H54 (cell line): Measurements from ENCODE around the gene AK9.

Experiments used
- DNase-seq: peaks from one replicate; pipeline ENCODE4 v3.0.0; 2011; ENCODE audit warnings: low spot score, mixed read lengths; ENCODE audit not compliant: insufficient read length
- FAIRE-seq: peaks from 3 replicates; lab custom pipeline; 2011; peaks lifted over from hg19 to GRCh38; lab: Jason Lieb, UNC
- POLR2A ChIP-seq: IDR thresholded peaks from 2 replicates; pipeline ENCODE4 v1.6.1; 2011; ENCODE audit warnings: low read depth, mild to moderate bottlenecking, low read length

AK9 gene

GRCh38 chr6:109498936-109499335, 192.1 kb downstream of the AK9 start:
- FAIRE-seq (no peak), DNase-seq (no peak)
- no peak for TF ChIP-seq POLR2A

- no peak for FAIRE-seq
Observed at GRCh38 chr6:109498052-109498451, 192.9 kb downstream of the AK9 start.

GRCh38 chr6:109496036-109496772, 194.8 kb downstream of the AK9 start:
- DNase-seq (no peak), FAIRE-seq (no peak)
- no peak for TF ChIP-seq POLR2A

More at GRCh38 chr6:109498052-109498451, 192.9 kb downstream of the AK9 start:
- no peak for TF ChIP-seq POLR2A
- DNase-seq = no peak

- DNase-seq (no peak), FAIRE-seq (no peak)
- no peak for TF ChIP-seq POLR2A
Observed at GRCh38 chr6:109493865-109494264, 197.1 kb downstream of the AK9 start.

GRCh38 chr6:109491207-109491938, 199.6 kb downstream of the AK9 start:
- DNase-seq = no peak
- FAIRE-seq = no peak
- TF ChIP-seq POLR2A = no peak

GRCh38 chr6:109490713-109491112, 200.3 kb downstream of the AK9 start:
- TF ChIP-seq POLR2A = no peak
- FAIRE-seq (no peak), DNase-seq (no peak)

GRCh38 chr6:109488001-109488400, 203.0 kb downstream of the AK9 start:
- FAIRE-seq (no peak), DNase-seq (no peak)
- TF ChIP-seq POLR2A = no peak

GRCh38 chr6:109486068-109486467, 204.9 kb downstream of the AK9 start:
- no peak for TF ChIP-seq POLR2A
- no peak for DNase-seq
- FAIRE-seq = no peak

GRCh38 chr6:109485266-109485935, 205.6 kb downstream of the AK9 start:
- DNase-seq (no peak), FAIRE-seq (no peak)
- no peak for TF ChIP-seq POLR2A

GRCh38 chr6:109484122-109484521, 206.9 kb downstream of the AK9 start:
- TF ChIP-seq POLR2A = no peak
- DNase-seq (no peak), FAIRE-seq (no peak)

GRCh38 chr6:109483735-109484057, 207.3 kb downstream of the AK9 start:
- DNase-seq (no peak), FAIRE-seq (no peak)
- TF ChIP-seq POLR2A = no peak

- TF ChIP-seq POLR2A = peak; percentile 68
- DNase-seq (peak; percentile 70), FAIRE-seq (no peak)
Observed at GRCh38 chr6:109482905-109483734, 207.9 kb downstream of the AK9 start, which contains the start of gene ZBTB24. TSS of gene ZBTB24 (minus strand) at chr6:109483219. CDS start at chr6:109482026, 1,193 bp downstream.

GRCh38 chr6:109480993-109481480, 210.0 kb downstream of the AK9 start:
- FAIRE-seq (no peak), DNase-seq (no peak)
- TF ChIP-seq POLR2A = no peak
